Uterus (tissue), 4 donors: Measurements from ENCODE around the gene MMP3. TPM values are rescaled to one million over a fixed set of nuclear protein-coding genes. Genes with fewer than 3 reads are reported as not detected.

Experiments used
- DNase-seq, 2 donors: peaks; one replicate each; pipeline ENCODE4 v3.0.0-alpha.2; 2019 to 2020
- H3K27ac ChIP-seq, 2 donors: fragments of 200-600 bp; sonication (generic); 1 replicate in 1 of 2; 2 replicates in 1 of 2; pipeline ENCODE4 v1.5.1; 2016 to 2018
- H3K27me3 ChIP-seq, 2 donors: fragments of 200-600 bp; sonication (generic); one replicate each; pipeline ENCODE4 v1.5.1; 2018 to 2019; ENCODE audit warnings: control low read depth in 1 of 2
- H3K36me3 ChIP-seq, 2 donors: fragments of 200-600 bp; sonication (generic); one replicate each; pipeline ENCODE4 v1.5.1; 2019; ENCODE audit warnings: control low read depth in 1 of 2
- H3K4me1 ChIP-seq, 2 donors: fragments of 200-600 bp; sonication (generic); one replicate each; pipeline ENCODE4 v1.5.1; 2018 to 2019; ENCODE audit warnings: control low read depth in 1 of 2
- H3K4me3 ChIP-seq, 2 donors: fragments of 200-600 bp; sonication (generic); 1 replicate in 1 of 2; 2 replicates in 1 of 2; pipeline ENCODE4 v1.5.1; 2018 to 2019; ENCODE audit warnings: mild to moderate bottlenecking in 1 of 2
- H3K9me3 ChIP-seq, 2 donors: fragments of 200-600 bp; sonication (generic); one replicate each; pipeline ENCODE4 v1.5.1; 2019; ENCODE audit warnings: control low read depth in 1 of 2
- POLR2A ChIP-seq, 2 donors: fragments of 450-650 bp; IDR thresholded peaks; one replicate each; pipeline ENCODE4 v1.6.1; 2016; ENCODE audit warnings: antibody characterized with exemption in 2 of 2, mild to moderate bottlenecking in 1 of 2, moderate library complexity in 1 of 2
- intact Hi-C: fragments of 100-400 bp; cut with DNase I; formaldehyde crosslinking; loops from one replicate; pipeline ENCODE4 v1.15.1; 2023; ENCODE audit warnings: low total_unique reads
- total RNA-seq, 4 donors: library from RNA; depleted of rRNA in 3 of 4; stranded (reverse); fragments of >200 nt in 3 of 4; gene quantifications; one replicate each; pipeline versions ENCODE4 v1.1.0 to v1.2.4, GENCODE V29; 2014 to 2023
- TF ChIP-seq, protein P1 (sequence below), 4 experiments: fragments of 200-600 bp in 2 of 4; fragments of 450-650 bp in 2 of 4; sonication (generic) in 2 of 4; IDR thresholded peaks; one replicate each; pipeline ENCODE4 v1.5.1; 2016 to 2019; ENCODE audit warnings: antibody characterized with exemption in 4 of 4, mild to moderate bottlenecking in 2 of 4, moderate library complexity in 1 of 4
- donor health status: DM: yes; HTN: yes; CAD: no.

Gene MMP3
- total RNA-seq, 4 donors from 2014 or later, result not detected

DNA sequence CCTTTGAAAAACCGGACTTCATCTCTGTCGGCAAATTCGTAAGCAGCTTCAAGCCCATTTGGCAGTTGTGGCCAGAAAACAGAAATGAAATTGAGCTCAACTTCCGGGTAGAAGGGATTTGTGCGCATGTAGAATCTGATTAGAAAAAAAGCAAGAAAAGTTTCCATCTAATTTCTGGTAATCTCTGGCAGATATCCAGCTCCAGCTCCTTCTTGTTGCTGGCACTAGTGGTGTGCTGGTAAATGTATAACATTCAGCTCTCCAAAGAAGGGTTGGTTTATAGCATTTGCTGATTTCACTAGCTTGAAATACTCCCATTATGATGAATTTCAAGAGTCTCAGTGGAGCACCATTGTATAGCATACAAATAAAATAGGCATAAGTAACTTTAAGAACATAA, 50.8 kb downstream of the MMP3 start:
- Histone ChIP-seq H3K27me3 (no peaks in the 10 kb centered on the region), H3K27ac (no peak overlapping the region), H3K9me3 (no peaks in the 10 kb centered on the region), H3K4me1 (no peaks in the 10 kb centered on the region), H3K4me3 (no peak overlapping the region), H3K36me3 (no peaks in the 10 kb centered on the region)
- intact Hi-C loops, result no loop called here
- no peak for DNase-seq
- TF ChIP-seq, protein P1, sequence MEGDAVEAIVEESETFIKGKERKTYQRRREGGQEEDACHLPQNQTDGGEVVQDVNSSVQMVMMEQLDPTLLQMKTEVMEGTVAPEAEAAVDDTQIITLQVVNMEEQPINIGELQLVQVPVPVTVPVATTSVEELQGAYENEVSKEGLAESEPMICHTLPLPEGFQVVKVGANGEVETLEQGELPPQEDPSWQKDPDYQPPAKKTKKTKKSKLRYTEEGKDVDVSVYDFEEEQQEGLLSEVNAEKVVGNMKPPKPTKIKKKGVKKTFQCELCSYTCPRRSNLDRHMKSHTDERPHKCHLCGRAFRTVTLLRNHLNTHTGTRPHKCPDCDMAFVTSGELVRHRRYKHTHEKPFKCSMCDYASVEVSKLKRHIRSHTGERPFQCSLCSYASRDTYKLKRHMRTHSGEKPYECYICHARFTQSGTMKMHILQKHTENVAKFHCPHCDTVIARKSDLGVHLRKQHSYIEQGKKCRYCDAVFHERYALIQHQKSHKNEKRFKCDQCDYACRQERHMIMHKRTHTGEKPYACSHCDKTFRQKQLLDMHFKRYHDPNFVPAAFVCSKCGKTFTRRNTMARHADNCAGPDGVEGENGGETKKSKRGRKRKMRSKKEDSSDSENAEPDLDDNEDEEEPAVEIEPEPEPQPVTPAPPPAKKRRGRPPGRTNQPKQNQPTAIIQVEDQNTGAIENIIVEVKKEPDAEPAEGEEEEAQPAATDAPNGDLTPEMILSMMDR (IDR thresholded peaks at IDR 0.05), result no peak
- TF ChIP-seq POLR2A (IDR thresholded peaks at IDR 0.05), result no peak

DNA sequence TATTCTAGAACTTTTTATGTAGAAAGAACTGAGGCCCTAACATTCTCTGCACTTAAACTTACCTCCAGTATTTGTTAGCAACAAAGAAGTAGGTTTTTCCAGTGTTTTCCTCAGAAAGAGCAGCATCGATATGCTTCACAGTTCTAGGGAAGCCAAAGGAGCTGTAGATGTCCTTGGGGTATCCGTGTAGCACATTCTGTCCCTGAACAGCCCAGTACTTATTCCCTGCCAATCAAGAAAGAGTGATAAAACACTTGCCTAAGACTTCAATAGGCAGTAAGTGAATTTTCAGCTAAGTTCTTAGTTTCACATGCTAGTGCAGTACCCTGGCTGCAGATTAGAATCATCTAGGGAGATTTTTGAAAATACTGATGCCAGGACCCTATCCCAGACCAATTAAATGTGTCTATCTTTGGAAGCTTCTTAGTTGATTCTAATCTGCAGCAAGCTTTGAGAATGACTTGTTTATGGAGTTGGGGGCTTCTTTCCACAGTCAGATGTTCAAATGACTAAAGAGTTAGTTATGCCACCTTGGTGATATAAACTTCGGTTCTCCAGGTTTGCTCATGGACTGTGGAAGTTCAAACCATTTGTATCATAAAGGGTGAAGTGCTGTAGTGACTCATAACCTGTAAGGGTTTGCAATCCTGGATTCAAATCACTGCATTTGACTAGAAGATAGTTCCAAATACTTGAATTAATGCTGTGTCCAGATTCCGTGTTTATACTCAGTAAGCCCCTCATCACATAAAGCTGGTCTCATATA, 52.0 kb downstream of the MMP3 start:
- Histone ChIP-seq H3K4me3 (no peak overlapping the region), H3K27ac (no peak overlapping the region), H3K9me3 (no peaks in the 10 kb centered on the region), H3K36me3 (no peaks in the 10 kb centered on the region), H3K27me3 (no peaks in the 10 kb centered on the region), H3K4me1 (no peaks in the 10 kb centered on the region)
- no peak for TF ChIP-seq POLR2A (IDR thresholded peaks at IDR 0.05)
- TF ChIP-seq, protein P1 (IDR thresholded peaks at IDR 0.05), result no peak
- intact Hi-C loops, result no loop called here
- DNase-seq, result no peak

DNA sequence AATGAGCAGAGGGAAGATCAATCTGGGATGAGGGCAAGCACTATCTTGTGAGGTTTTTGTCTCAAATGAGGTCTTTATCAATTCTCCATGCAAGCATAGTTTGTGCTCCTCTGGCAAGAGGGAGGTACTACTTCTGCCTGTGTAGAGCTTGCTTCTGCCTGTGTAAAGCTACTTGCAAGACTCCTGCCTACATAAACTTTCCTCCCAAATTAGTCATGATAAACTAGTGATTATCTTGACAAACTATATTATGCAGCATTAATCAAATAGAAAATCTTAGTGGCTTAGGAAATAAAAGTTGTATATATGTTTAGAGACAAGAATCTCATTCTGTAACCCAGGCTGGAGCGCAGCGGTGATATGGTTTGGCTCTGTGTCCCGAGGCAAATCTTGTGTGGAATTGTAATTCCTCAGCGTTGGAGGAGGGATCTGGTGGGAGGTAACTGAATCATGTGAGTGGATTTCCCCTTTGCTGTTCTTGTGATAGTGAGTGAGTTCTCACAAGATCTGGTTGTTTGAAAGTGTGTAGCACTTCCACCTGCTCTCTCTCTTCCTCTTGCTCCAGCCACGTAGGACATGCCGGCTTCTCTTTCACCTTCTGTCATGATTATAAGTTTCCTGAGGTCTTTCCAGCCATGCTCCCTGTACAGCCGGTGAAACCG, 54.9 kb downstream of the MMP3 start:
- Histone ChIP-seq H3K4me3 (no peak overlapping the region), H3K4me1 (no peaks in the 10 kb centered on the region), H3K36me3 (no peaks in the 10 kb centered on the region), H3K27ac (no peak overlapping the region), H3K27me3 (no peaks in the 10 kb centered on the region), H3K9me3 (no peaks in the 10 kb centered on the region)
- TF ChIP-seq, protein P1 (IDR thresholded peaks at IDR 0.05), result no peak
- no peak for TF ChIP-seq POLR2A (IDR thresholded peaks at IDR 0.05)
- intact Hi-C loops, result no loop called here
- DNase-seq, result no peak

Other genes with a start within 250 kb of the MMP3 start
- gene MMP20, start 218.3 kb downstream of the MMP3 start, total RNA-seq, result not detected
- gene MMP27, start 137.8 kb downstream of the MMP3 start, total RNA-seq, result not detected
- gene MMP8, start 118.7 kb downstream of the MMP3 start, total RNA-seq, result 1 to 10 TPM in 1 of 4 donors, under 1 TPM in 1, not detected in 2; 0.76 to 1.5 TPM
- gene MMP10, start 63.0 kb downstream of the MMP3 start, total RNA-seq, result under 1 TPM in 1 of 4 donors, not detected in 3; 0.67 TPM
- under 1 TPM in 1 of 4 donors, not detected in 3; 0.41 TPM for gene MMP1, start 45.4 kb downstream of the MMP3 start, total RNA-seq
- not detected for gene MMP12, start 31.4 kb upstream of the MMP3 start, total RNA-seq
- gene MMP13, start 112.1 kb upstream of the MMP3 start, total RNA-seq, result not detected
- gene DCUN1D5, start 248.6 kb upstream of the MMP3 start, total RNA-seq, result 10 to 100 TPM in 3 of 4 donors, 1 to 10 TPM in 1; 1.8 to 54.1 (median 22.4) TPM